HT-29 (cell line): ENCODE results near the gene IL6. TPM values are rescaled to one million over a fixed set of nuclear protein-coding genes. Genes with fewer than 3 reads are reported as not detected.

Experiments
- DNase-seq: peaks from one replicate; pipeline ENCODE4 v3.0.0-alpha.2; 2015; ENCODE audit warnings: low spot score
- total RNA-seq: library from RNA; depleted of rRNA; stranded (reverse); fragments of >200 nt; shearing (Covaris generic); gene quantifications from 2 replicates; pipeline ENCODE4 v1.2.3, GENCODE V29; 2014

Gene IL6
- total RNA-seq, 1 experiment from 2014 or later, result not detected

DNA sequence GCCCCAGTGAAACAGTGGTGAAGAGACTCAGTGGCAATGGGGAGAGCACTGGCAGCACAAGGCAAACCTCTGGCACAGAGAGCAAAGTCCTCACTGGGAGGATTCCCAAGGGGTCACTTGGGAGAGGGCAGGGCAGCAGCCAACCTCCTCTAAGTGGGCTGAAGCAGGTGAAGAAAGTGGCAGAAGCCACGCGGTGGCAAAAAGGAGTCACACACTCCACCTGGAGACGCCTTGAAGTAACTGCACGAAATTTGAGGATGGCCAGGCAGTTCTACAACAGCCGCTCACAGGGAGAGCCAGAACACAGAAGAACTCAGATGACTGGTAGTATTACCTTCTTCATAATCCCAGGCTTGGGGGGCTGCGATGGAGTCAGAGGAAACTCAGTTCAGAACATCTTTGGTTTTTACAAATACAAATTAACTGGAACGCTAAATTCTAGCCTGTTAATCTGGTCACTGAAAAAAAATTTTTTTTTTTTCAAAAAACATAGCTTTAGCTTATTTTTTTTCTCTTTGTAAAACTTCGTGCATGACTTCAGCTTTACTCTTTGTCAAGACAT is 574 bp upstream of the IL6 start:
- peak; percentile 69 for DNase-seq

GRCh38 chr7:22727714-22728035 is 675 bp downstream of the IL6 start:
- no peak for DNase-seq

- DNase-seq, result peak; percentile 64
Measured at GRCh38 chr7:22728401-22729029, 1.5 kb downstream of the IL6 start.

GRCh38 chr7:22729180-22729825 is 2.3 kb downstream of the IL6 start:
- no peak for DNase-seq

GRCh38 chr7:22730066-22730710 is 3.2 kb downstream of the IL6 start:
- DNase-seq, result no peak

DNA sequence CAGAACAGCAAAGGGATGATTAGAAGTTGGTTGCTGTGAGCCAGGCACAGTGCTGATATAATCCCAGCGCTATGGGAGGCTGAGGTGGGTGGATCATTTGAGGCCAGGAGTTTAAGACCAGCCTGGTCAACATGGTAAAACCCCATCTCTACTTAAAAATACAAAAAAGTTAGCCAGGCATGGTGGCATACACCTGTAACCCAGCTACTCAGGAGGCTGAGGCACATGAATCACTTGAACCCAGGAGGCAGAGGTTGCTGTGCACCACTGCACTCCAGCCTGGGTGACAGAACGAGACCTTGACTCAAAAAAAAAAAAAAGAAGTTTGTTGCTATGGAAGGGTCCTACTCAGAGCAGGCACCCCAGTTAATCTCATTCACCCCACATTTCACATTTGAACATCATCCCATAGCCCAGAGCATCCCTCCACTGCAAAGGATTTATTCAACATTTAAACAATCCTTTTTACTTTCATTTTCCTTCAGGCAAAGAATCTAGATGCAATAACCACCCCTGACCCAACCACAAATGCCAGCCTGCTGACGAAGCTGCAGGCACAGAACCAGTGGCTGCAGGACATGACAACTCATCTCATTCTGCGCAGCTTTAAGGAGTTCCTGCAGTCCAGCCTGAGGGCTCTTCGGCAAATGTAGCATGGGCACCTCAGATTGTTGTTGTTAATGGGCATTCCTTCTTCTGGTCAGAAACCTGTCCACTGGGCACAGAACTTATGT is 4.1 kb downstream of the IL6 start:
- DNase-seq, result no peak

DNA sequence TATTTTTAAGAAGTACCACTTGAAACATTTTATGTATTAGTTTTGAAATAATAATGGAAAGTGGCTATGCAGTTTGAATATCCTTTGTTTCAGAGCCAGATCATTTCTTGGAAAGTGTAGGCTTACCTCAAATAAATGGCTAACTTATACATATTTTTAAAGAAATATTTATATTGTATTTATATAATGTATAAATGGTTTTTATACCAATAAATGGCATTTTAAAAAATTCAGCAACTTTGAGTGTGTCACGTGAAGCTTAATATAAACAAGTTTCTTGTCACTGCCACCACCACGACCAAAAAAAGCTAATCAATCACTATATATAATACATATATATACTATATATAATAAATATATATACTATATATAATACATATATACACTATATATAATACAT is 4.8 kb downstream of the IL6 start:
- no peak for DNase-seq

GRCh38 chr7:22732556-22733126 is 5.6 kb downstream of the IL6 start:
- peak; percentile 56 for DNase-seq

GRCh38 chr7:22733761-22734160 is 6.8 kb downstream of the IL6 start:
- DNase-seq, result no peak

DNA sequence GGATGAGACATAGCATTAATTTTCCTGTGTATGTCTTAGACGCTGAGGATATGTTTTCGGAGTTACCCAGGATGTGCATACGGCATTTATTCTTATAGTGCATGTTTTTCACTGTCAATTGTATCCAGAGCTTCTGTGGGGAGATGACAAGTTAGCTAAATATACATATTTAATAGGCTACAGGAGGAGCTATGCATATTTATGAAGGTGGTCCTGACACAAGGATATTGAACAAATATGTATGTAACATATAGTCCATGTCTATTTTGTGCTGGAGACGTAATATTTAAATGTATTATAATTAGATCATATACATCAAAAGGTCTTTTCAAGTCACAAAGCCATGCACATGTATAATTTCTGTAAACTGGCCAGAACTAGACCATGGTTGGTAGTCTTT is 16.0 kb downstream of the IL6 start:
- DNase-seq, result no peak

- DNase-seq, result no peak
Measured at GRCh38 chr7:22751341-22751740, 24.3 kb downstream of the IL6 start.

DNA sequence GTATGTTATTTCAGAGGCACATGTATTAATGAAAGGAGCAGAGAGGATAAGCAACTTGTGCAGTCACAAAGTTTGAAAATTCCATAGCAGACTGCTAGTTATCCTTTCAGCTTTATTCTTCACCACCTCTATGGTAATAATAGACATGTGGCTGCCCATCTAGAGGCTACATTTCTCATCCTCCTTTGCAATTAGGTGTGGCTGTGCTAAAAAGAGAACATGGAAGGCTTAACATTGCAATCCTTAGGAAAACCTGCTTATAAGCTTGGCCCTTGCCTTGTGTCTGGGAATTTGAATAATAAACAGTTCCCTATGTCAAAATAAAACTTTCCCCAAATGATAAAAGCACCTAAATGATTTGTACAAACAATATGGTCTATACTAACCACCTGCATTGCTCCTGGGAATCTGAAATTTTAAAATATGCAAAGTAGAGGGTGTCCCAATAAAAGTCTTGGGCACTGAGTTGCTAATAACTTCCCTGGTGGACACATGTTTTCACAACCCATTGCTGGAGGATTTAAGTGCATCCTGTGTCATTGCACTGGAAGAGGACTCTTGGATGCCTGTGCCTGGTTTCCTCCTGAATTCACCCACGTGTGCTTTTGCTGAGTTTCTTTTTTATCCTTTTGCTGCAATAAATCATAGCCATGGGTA is 30.5 kb downstream of the IL6 start:
- DNase-seq, result no peak

GRCh38 chr7:22758576-22758975 is 31.6 kb downstream of the IL6 start:
- DNase-seq, result no peak

DNA sequence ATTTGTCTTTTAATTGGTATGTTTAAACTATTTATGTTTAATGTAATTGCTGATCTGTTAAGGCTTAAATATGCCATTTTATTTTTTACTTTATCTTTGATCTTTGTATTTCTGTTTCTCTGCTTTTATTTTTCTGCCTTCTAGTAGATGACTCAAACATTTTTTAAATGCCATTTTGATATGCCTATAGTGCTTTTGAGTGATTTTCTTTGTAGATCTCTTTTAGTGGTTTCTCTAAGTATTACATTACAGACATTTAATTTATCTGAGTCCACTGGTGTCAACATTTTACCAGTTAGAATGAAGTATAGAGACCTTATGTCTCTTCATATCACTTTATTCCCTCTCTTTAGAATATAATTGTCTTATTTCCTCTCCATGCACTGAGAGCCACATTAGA is 32.7 kb downstream of the IL6 start:
- DNase-seq, result no peak

DNA sequence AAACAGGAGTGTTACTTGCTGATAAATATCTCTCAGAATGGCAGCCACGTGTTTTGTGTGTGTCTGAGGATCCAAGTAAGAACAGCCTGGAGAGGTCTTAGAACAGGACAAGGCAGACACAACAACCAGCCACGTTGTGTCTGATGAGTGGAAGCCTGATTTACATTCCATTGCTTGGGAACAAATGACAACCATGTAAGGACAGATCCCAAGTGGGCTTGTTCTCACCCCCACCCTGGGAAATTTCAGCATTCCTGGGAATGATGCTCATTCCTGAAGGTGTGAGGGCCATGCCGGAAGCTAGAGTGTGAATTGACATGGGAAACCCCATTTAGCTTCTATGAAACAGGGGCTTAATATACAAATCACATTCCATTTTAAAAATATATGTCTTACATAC is 35.9 kb downstream of the IL6 start:
- DNase-seq, result no peak

GRCh38 chr7:22765609-22766008 is 38.6 kb downstream of the IL6 start:
- DNase-seq, result no peak

DNA sequence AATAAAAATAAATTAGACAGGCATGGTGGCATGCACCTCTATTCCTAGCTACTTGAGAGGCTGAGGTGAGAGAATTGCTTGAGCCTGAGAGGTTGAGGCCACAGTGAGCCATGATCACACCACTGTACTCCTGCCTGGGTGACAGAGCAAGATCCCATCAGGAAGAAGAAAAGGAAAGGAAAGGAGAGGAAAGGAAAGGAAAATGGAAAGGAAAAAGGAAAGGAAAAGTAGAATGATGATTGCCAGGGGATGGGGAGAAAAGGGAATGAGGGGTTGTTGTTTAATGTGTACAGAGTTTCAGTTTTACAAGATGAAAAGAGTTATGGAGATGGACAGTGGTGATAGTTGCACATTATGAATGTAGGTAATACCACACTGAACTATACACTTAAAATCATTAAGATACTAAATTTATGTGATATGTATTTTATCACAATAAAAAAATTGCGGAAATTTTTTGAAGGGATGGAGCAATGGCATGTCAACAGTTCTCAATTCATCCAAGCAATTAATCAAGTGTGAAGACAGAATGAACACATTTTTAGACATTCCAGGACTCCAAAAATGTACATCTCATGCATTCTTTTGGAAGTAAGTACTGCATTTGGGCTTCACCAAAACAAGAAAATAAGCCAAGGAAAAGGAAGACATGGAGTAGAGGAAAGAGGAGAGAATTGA is 44.3 kb downstream of the IL6 start:
- DNase-seq, result no peak

DNA sequence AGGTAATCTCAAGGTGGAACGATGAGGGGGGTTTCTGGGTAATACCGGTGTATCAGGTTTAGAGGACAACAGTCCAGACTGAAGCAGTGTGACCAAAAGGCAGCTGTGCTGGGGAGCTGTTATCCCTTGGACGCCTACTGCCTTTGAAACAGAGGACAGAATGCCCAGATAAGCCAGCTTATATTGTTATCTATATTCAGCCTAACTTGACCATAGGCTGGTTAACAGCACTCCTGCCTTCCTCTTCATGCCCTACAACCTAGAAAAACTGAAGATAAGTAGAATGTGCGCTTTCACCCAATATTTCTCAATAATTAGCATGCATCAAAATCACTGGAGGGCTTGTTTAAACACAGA is 44.9 kb downstream of the IL6 start:
- DNase-seq, result no peak

- DNase-seq, result no peak
Measured at GRCh38 chr7:22772885-22773284, 45.9 kb downstream of the IL6 start.

GRCh38 chr7:22776964-22777363 is 50.0 kb downstream of the IL6 start:
- no peak for DNase-seq
